ENCODE measurements around the gene TRAPPC10. TPM values are rescaled to one million over a fixed set of nuclear protein-coding genes. Genes with fewer than 3 reads are reported as not detected.

Gene TRAPPC10
- total RNA-seq, 2 experiments from 2014 or later = 98.1 to 101 TPM

GRCh38 chr21:44065428-44065827 is 53.3 kb downstream of the TRAPPC10 start:
- Histone ChIP-seq H3K4me1 (ENCODE audit: insufficient read depth, low read length) (peaks cover 18% of the 10 kb centered on the region), H3K4me3 (ENCODE audit: low read length) (peak overlapping the region; percentile 20), H3K36me3 (ENCODE audit: insufficient read depth, low read length) (peaks cover 84% of the 10 kb centered on the region), H3K27me3 (ENCODE audit: control insufficient read depth in 1 of 2, insufficient read depth in 2 of 2, low read length in 2 of 2) (no peaks in the 10 kb centered on the region), H3K9me3 (ENCODE audit: control insufficient read depth in 1 of 2, insufficient read depth in 1 of 2, low read length in 2 of 2) (no peaks in the 10 kb centered on the region), H3K27ac (ENCODE audit: low read depth in 1 of 2, low read length in 2 of 2) (peak overlapping the region; percentile 55 to 91)
- no peaks in the 10 kb centered on the region for H3K27me3 Mint-ChIP-seq
- ATAC-seq (ENCODE audit: poor library complexity) = peak; percentile 91
- no peak for TF ChIP-seq CTCF (IDR thresholded peaks at IDR 0.05)
- H3K4me1 Mint-ChIP-seq (ENCODE audit: low read depth) = peaks cover 60% of the 10 kb centered on the region
- H3K36me3 Mint-ChIP-seq (ENCODE audit: low read depth) = peaks cover 75% of the 10 kb centered on the region
- peak overlapping the region; percentile 67 for H3K4me3 Mint-ChIP-seq
- CTCF ChIA-PET = interaction anchor here (0.8 to 1.9 kb wide), 2 partner anchors 27 to 52 kb away, joined by 3 to 9 read pairs; no protein-coding TSS in a partner anchor
- POLR2A ChIA-PET = interaction anchor here (0.9 to 4.8 kb wide), 7 partner anchors 11 to 53 kb away, joined by 3 to 49 read pairs (median 4); partner anchors contain the start of gene TRAPPC10
- peak; percentile 58 to 94 (median 75) for DNase-seq
- peak overlapping the region; percentile 92 for H3K27ac Mint-ChIP-seq
- intact Hi-C loops (cut with DNase I, micrococcal nuclease) = loop anchor here (1.0 to 10.0 kb wide), 4 partner anchors 19 to 271 kb away; no protein-coding TSS in a partner anchor
- no peaks in the 10 kb centered on the region for H3K9me3 Mint-ChIP-seq

- Histone ChIP-seq H3K9me3 (ENCODE audit: control insufficient read depth in 1 of 2, insufficient read depth in 1 of 2, low read length in 2 of 2) (no peaks in the 10 kb centered on the region), H3K4me1 (ENCODE audit: insufficient read depth, low read length) (peaks cover 18% of the 10 kb centered on the region), H3K27ac (ENCODE audit: low read depth in 1 of 2, low read length in 2 of 2) (peak overlapping the region; percentile 52 to 91), H3K4me3 (ENCODE audit: low read length) (no peak overlapping the region), H3K27me3 (ENCODE audit: control insufficient read depth in 1 of 2, insufficient read depth in 2 of 2, low read length in 2 of 2) (no peaks in the 10 kb centered on the region), H3K36me3 (ENCODE audit: insufficient read depth, low read length) (peaks cover 90% of the 10 kb centered on the region)
- H3K27ac Mint-ChIP-seq = peak overlapping the region; percentile 92
- H3K4me3 Mint-ChIP-seq = peak overlapping the region; percentile 67
- H3K36me3 Mint-ChIP-seq (ENCODE audit: low read depth) = peaks cover 81% of the 10 kb centered on the region
- H3K4me1 Mint-ChIP-seq (ENCODE audit: low read depth) = peaks cover 60% of the 10 kb centered on the region
- ChIA-PET CTCF (interaction anchor here (1.4 to 1.9 kb wide), 2 partner anchors 15 to 52 kb away, joined by 4 to 9 read pairs; no protein-coding TSS in a partner anchor), POLR2A (interaction anchor here (0.7 to 4.8 kb wide), 8 partner anchors 12 to 54 kb away, joined by 3 to 49 read pairs (median 4); partner anchors contain the start of gene TRAPPC10)
- no peaks in the 10 kb centered on the region for H3K9me3 Mint-ChIP-seq
- H3K27me3 Mint-ChIP-seq = no peaks in the 10 kb centered on the region
- ATAC-seq (ENCODE audit: poor library complexity) = no peak
- intact Hi-C loops (cut with DNase I, micrococcal nuclease) = loop anchor here in 1 of 2 experiments (2.0 to 10.0 kb wide), 2 partner anchors 19 to 271 kb away; no protein-coding TSS in a partner anchor
- no peak for TF ChIP-seq CTCF (IDR thresholded peaks at IDR 0.05)
- DNase-seq = no peak
Measured at GRCh38 chr21:44066116-44066515, 54.0 kb downstream of the TRAPPC10 start.

GRCh38 chr21:44067011-44067839 is 55.1 kb downstream of the TRAPPC10 start:
- DNase-seq (no peak), ATAC-seq (ENCODE audit: poor library complexity) (no peak)
- H3K4me1 Mint-ChIP-seq (ENCODE audit: low read depth) = peaks cover 62% of the 10 kb centered on the region
- Histone ChIP-seq H3K4me3 (ENCODE audit: low read length) (no peak overlapping the region), H3K27ac (ENCODE audit: low read depth in 1 of 2, low read length in 2 of 2) (no peak overlapping the region), H3K27me3 (ENCODE audit: control insufficient read depth in 1 of 2, insufficient read depth in 2 of 2, low read length in 2 of 2) (no peaks in the 10 kb centered on the region), H3K36me3 (ENCODE audit: insufficient read depth, low read length) (peaks cover 93% of the 10 kb centered on the region), H3K9me3 (ENCODE audit: control insufficient read depth in 1 of 2, insufficient read depth in 1 of 2, low read length in 2 of 2) (no peaks in the 10 kb centered on the region), H3K4me1 (ENCODE audit: insufficient read depth, low read length) (peaks cover 20% of the 10 kb centered on the region)
- intact Hi-C loops (cut with DNase I, micrococcal nuclease) = loop anchor here in 1 of 2 experiments (2.0 to 10.0 kb wide), 2 partner anchors 18 to 272 kb away; no protein-coding TSS in a partner anchor
- ChIA-PET CTCF (interaction anchor here (0.7 to 1.4 kb wide), 3 partner anchors 14 to 32 kb away, joined by 3 to 4 read pairs (median 3); no protein-coding TSS in a partner anchor), POLR2A (interaction anchor here (0.8 to 4.8 kb wide), 4 partner anchors 16 to 55 kb away, joined by 3 to 49 read pairs (median 4); partner anchors contain the start of gene TRAPPC10)
- peaks cover 89% of the 10 kb centered on the region for H3K36me3 Mint-ChIP-seq (ENCODE audit: low read depth)
- H3K27ac Mint-ChIP-seq = peak overlapping the region; percentile 92
- H3K9me3 Mint-ChIP-seq = no peaks in the 10 kb centered on the region
- H3K27me3 Mint-ChIP-seq = no peaks in the 10 kb centered on the region
- TF ChIP-seq CTCF (IDR thresholded peaks at IDR 0.05) = no peak
- no peak overlapping the region for H3K4me3 Mint-ChIP-seq
